ENCODE measurements around the gene CYTH2. TPM values are rescaled to one million over a fixed set of nuclear protein-coding genes. Genes with fewer than 3 reads are reported as not detected.

CYTH2 gene
- total RNA-seq, 1 donor from 2014 or later: 32.1 TPM

DNA sequence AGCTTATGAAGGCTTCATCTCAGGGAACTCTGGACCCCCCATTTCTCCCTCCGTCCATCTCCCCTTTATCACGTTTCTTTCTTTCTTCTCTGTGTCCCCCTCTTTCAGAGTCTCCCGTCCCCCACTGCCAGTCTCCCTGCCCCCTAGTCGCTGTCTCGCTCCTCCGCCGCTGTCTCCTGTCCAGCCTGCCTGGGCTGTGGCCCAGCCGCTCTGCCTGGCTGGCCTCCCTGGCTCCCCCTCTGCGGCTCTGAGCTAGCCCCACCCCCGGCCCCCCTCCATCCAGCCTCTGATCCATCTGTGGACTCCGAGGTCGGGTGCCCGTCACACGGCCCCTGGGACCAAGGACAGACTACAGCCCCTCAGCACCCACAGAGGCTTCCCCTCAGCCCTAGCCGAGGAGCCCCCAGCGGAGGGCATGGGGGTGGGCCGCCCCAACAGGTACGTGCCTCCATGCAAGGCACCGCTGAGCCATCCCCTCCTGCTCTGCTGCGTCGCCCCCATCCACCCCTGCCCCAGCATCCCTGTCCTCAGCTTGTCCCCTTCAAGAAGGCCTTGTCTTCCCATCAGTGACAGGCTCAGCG, 14.9 kb upstream of the CYTH2 start:
- TF ChIP-seq, protein P1, sequence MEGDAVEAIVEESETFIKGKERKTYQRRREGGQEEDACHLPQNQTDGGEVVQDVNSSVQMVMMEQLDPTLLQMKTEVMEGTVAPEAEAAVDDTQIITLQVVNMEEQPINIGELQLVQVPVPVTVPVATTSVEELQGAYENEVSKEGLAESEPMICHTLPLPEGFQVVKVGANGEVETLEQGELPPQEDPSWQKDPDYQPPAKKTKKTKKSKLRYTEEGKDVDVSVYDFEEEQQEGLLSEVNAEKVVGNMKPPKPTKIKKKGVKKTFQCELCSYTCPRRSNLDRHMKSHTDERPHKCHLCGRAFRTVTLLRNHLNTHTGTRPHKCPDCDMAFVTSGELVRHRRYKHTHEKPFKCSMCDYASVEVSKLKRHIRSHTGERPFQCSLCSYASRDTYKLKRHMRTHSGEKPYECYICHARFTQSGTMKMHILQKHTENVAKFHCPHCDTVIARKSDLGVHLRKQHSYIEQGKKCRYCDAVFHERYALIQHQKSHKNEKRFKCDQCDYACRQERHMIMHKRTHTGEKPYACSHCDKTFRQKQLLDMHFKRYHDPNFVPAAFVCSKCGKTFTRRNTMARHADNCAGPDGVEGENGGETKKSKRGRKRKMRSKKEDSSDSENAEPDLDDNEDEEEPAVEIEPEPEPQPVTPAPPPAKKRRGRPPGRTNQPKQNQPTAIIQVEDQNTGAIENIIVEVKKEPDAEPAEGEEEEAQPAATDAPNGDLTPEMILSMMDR (IDR thresholded peaks at IDR 0.05; ENCODE audit: borderline replicate concordance): no peak

DNA sequence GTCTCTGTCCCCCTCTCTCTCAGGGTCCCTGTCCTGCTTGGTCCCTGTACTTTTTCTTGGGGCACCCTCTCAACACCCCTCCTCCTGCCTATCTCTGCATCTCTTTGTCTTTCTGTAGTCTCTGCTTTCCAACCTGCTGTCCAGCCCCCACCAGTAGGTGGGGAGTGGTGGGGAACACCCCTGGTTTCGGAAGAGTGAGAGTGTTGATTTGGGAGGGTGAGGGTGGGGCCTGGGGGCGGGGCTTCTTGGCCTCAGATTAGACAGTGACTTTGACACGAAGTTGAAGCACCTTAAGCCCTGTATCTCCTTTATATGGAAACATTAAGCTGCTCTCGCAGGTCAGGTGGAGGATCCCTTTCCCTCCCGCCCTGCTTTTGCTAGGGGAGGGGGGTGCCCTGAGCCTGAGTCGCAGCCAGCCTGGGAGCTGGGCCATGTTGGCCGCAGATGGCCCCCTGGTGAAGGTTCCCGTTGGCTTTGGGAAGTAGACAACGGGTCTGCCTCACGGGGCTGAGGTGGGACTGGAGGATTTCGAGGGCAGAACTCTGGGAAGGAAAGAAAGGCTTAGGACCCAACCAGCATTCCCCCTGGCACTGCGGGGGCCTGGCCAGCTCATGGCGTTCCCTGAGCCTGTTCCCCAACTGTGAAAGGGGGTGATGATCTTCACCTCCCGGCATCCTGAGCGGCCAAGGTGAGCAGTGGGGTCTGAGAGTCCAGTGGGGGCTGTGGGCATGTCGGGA, 13.8 kb upstream of the CYTH2 start, which contains the start of gene KCNJ14:
TSS of gene KCNJ14 (plus strand) at position 404 of the 737 bp plus-strand sequence. CDS start 6,151 bp downstream, outside the sequence.
- H3K27me3 ChIP-seq (ENCODE audit: low read depth): no peaks in the 10 kb centered on the region
- peaks cover 55% of the 10 kb centered on the region for H3K36me3 ChIP-seq
- TF ChIP-seq, protein P1 (IDR thresholded peaks at IDR 0.05; ENCODE audit: borderline replicate concordance): no peak
- DNase-seq: no peak
- no peak within 1 kb of the TSS for H3K4me3 ChIP-seq
- intact Hi-C loops (cut with micrococcal nuclease): no loop called here
- H3K27ac ChIP-seq (replicated peaks): no peak within 1 kb of the TSS
- H3K4me1 ChIP-seq: no peaks in the 10 kb centered on the region
- H3K9me3 ChIP-seq (replicated peaks): no peaks in the 10 kb centered on the region

More for the DNA sequence above, 14.9 kb upstream of the CYTH2 start:
- no peak for DNase-seq
- Histone ChIP-seq H3K27ac (replicated peaks) (no peak overlapping the region), H3K36me3 (peaks cover 66% of the 10 kb centered on the region), H3K27me3 (ENCODE audit: low read depth) (no peaks in the 10 kb centered on the region), H3K9me3 (replicated peaks) (no peaks in the 10 kb centered on the region), H3K4me1 (no peaks in the 10 kb centered on the region), H3K4me3 (no peak overlapping the region)
- intact Hi-C loops (cut with micrococcal nuclease): no loop called here

DNA sequence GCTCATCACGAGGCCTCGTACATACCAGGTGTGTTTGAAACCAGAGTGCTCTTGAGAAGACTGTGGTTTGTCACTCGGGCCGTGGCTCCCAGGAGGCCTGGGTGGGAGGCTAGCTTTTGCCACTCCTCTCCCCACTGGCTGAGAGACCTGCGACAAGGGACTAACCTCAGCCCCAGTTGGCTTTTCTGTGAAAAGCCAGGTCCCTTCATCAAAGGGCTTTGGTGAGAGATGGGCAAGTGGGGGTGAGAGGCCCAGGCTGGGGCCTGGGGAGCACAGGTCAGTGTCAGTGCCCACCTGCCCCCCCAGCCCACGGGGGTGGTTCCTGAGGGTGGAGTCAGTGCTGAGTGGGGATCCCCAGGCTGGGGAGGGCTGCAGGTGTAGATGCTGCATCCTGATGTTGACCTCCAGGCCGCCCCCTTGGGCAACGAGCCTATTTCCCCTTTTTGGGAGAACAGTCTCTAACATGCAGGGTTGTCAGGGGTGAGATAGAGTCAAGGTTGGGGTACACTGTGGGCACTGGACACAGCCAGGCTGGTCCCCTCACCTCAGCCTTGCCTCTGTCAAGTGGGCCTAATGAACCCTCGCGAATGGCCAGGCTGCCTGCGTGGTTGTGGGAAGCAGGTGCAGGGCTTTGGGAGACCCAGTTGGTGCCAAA, 13.1 kb upstream of the CYTH2 start:
- no peak overlapping the region for H3K4me3 ChIP-seq
- peaks cover 48% of the 10 kb centered on the region for H3K36me3 ChIP-seq
- intact Hi-C loops (cut with micrococcal nuclease): no loop called here
- H3K27me3 ChIP-seq (ENCODE audit: low read depth): no peaks in the 10 kb centered on the region
- no peak for DNase-seq
- no peaks in the 10 kb centered on the region for H3K4me1 ChIP-seq
- no peak overlapping the region for H3K27ac ChIP-seq (replicated peaks)
- H3K9me3 ChIP-seq (replicated peaks): no peaks in the 10 kb centered on the region
- TF ChIP-seq, protein P1 (IDR thresholded peaks at IDR 0.05; ENCODE audit: borderline replicate concordance): no peak

DNA sequence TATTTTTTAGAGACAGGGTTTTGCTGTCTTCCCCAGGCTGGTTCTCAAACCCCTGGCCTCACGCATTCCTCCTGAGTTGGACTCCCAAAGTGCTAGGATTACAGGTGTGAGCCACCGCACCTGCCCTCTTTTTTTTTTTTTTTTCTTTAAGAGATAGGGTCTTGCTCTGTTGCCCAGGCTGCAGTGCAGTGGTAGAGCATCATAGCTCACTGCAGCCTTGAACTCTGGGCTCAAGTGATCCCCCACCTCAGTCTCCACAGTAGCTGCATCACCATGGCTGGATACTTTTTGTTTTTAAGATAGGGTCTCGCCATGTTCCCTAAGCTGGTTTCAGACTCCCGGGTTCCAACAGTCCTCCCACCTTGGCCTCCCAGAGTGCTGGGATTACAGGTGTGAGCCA, 12.3 kb upstream of the CYTH2 start:
- Histone ChIP-seq H3K4me1 (no peaks in the 10 kb centered on the region), H3K4me3 (no peak overlapping the region), H3K27me3 (ENCODE audit: low read depth) (no peaks in the 10 kb centered on the region), H3K9me3 (replicated peaks) (no peaks in the 10 kb centered on the region), H3K36me3 (peaks cover 39% of the 10 kb centered on the region), H3K27ac (replicated peaks) (no peak overlapping the region)
- intact Hi-C loops (cut with micrococcal nuclease): no loop called here
- TF ChIP-seq, protein P1 (IDR thresholded peaks at IDR 0.05; ENCODE audit: borderline replicate concordance): no peak
- DNase-seq: no peak

DNA sequence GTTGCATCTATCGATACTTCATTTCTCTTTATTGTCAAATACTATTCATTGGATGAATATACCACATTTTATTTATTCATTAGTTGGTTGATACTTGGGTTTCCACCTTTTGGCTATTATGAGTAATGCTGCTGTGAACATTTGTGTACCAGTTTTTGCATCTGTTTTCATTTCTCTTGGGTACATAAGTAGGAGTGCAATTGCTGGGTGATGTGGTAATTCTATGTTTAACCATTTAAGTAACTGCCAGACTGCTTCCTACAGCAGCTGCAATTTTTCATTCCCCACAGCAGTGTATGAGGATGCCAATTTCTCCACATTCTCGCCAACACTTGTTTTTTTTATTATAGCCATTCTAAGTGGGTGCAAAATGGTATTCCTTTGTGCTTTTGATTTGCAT, 11.2 kb upstream of the CYTH2 start:
- H3K9me3 ChIP-seq (replicated peaks): no peaks in the 10 kb centered on the region
- intact Hi-C loops (cut with micrococcal nuclease): no loop called here
- H3K27me3 ChIP-seq (ENCODE audit: low read depth): no peaks in the 10 kb centered on the region
- DNase-seq: no peak
- H3K4me3 ChIP-seq: no peak overlapping the region
- no peak overlapping the region for H3K27ac ChIP-seq (replicated peaks)
- H3K36me3 ChIP-seq: peaks cover 28% of the 10 kb centered on the region
- no peaks in the 10 kb centered on the region for H3K4me1 ChIP-seq
- TF ChIP-seq, protein P1 (IDR thresholded peaks at IDR 0.05; ENCODE audit: borderline replicate concordance): no peak
